NCI-H2029 (cell line): ENCODE measurements around the gene IQCN.

ENCODE experiments used
- DNase-seq: peaks from one replicate; lab custom pipeline; 2025; lab: John Stamatoyannopoulos, UW

Gene IQCN

GRCh38 chr19:18287836-18288772, 13.9 kb upstream of the IQCN start:
- no peak for DNase-seq

GRCh38 chr19:18286973-18287635, 12.9 kb upstream of the IQCN start:
- no peak for DNase-seq

- no peak for DNase-seq
These were observed 10.6 kb upstream of the IQCN start for GRCh38 chr19:18284712-18285360.

GRCh38 chr19:18283338-18283737, 9.1 kb upstream of the IQCN start:
- no peak for DNase-seq

- DNase-seq: no peak
These were observed 8.5 kb upstream of the IQCN start for GRCh38 chr19:18282788-18283141.

- peak; percentile 61 for DNase-seq
These were observed 8.0 kb upstream of the IQCN start for GRCh38 chr19:18282021-18282787.

GRCh38 chr19:18281082-18282020, 7.1 kb upstream of the IQCN start, which contains the start of gene JUND:
Gene JUND (minus strand): TSS chr19:18281622. CDS start chr19:18281484, 138 bp downstream.
- peak; percentile 96 for DNase-seq

GRCh38 chr19:18280247-18281081, 6.2 kb upstream of the IQCN start:
- peak; percentile 73 for DNase-seq

- peak; percentile 92 for DNase-seq
These were observed 5.4 kb upstream of the IQCN start for GRCh38 chr19:18279516-18280246.

GRCh38 chr19:18279266-18279515, 4.9 kb upstream of the IQCN start:
- DNase-seq: no peak

- DNase-seq: no peak
These were observed 4.4 kb upstream of the IQCN start for GRCh38 chr19:18278521-18279265.

GRCh38 chr19:18274781-18275356, 617 bp upstream of the IQCN start:
- peak; percentile 11 for DNase-seq

- DNase-seq: no peak
These were observed 562 bp downstream of the IQCN start for GRCh38 chr19:18273561-18274218.

GRCh38 chr19:18271433-18271841, 2.8 kb downstream of the IQCN start:
- no peak for DNase-seq

- DNase-seq: no peak
These were observed 3.9 kb downstream of the IQCN start for GRCh38 chr19:18270326-18270725.

GRCh38 chr19:18269070-18269723, 5.1 kb downstream of the IQCN start:
- DNase-seq: no peak
